GM12873 (cell line): ENCODE data around the gene TTLL1.

Experiments used
- TF ChIP-seq, protein P1 (sequence below): IDR thresholded peaks from 2 replicates; pipeline ENCODE4 v1.5.1; 2012; ENCODE audit warnings: low read depth, mild to moderate bottlenecking, moderate library complexity, low read length, control low read depth; ENCODE audit not compliant: insufficient read depth; ENCODE audit errors: missing control alignments

TTLL1 gene

DNA sequence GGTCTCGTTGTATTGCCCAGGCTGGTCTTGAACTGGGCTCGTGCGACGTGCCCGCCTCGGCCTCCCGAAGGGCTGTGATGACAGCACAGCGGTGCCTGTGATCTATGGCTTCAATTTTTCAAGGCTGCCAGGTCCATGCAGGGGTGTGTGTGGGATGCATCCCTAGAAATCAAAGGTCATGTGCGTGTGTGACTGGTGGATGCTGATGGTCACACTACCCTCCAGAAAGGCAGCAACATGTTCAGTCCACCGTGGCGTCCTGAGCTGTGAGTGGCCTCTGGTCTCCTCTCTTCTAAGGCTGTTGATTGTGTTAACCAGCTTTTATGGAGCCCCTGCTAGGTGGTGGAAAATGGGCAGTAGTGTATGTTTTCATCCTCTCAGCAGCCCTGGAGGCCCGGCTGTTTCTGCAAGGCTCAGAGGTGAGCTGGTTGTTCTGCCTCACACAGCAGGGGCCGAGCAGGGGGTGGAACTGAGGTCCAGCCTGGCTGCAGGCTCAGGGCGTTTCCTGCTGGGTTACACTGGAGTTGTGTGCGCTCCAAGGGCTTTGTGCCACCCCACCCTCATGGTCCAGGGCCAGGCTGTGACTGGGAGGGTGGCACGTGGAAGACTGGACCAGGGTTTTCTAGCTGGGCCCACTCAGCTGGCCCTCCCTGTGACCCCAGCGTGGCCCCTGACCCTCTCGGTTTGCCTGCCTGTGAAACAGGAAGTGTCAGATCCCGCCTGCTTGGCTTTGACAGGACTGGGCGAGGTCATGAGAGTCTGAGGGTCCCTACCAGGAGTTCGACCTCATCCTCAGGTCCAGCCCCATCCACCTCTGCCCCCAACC is 29.0 kb upstream of the TTLL1 start:
- TF ChIP-seq, protein P1, sequence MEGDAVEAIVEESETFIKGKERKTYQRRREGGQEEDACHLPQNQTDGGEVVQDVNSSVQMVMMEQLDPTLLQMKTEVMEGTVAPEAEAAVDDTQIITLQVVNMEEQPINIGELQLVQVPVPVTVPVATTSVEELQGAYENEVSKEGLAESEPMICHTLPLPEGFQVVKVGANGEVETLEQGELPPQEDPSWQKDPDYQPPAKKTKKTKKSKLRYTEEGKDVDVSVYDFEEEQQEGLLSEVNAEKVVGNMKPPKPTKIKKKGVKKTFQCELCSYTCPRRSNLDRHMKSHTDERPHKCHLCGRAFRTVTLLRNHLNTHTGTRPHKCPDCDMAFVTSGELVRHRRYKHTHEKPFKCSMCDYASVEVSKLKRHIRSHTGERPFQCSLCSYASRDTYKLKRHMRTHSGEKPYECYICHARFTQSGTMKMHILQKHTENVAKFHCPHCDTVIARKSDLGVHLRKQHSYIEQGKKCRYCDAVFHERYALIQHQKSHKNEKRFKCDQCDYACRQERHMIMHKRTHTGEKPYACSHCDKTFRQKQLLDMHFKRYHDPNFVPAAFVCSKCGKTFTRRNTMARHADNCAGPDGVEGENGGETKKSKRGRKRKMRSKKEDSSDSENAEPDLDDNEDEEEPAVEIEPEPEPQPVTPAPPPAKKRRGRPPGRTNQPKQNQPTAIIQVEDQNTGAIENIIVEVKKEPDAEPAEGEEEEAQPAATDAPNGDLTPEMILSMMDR, result no peak

DNA sequence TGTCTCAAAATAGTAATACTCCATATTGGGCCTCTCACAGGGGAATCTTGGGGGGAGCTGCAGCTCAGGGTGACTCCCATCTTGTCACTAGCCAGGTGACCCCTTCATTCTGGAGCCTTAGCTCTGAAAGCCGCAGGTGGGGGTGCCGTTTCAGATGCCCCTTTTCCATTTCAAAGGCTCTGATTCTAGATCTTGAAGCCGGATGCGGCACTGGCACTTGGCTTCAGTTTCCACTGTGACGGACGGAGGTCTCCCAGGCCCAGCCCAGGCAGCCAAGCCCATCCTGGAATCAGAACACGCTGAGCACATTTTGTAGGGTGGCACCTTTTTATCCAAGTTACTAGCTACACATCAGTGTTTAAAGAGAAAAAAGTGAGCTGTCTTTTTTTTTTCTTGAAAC is 27.7 kb upstream of the TTLL1 start:
- TF ChIP-seq, protein P1, result no peak

DNA sequence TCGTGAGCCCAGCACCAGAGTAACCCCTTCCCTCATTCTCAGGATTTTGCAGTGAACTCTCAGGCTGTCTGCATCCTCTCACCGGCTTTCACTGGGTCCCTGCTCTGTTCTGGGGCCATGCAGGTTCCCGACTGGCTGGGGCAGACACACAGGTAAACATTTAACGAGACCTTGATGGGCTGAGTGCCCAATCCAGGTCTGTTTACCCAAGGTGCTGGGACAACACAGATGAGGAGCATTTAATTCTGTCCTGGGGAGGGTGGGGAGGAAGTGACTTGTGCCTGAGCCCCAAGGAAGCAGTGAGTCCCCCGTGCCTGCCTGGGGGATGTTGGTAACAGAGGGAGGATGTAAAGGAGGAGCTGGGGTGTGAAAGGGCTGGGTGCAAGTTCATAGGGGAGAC is 25.8 kb upstream of the TTLL1 start:
- TF ChIP-seq, protein P1, result no peak

DNA sequence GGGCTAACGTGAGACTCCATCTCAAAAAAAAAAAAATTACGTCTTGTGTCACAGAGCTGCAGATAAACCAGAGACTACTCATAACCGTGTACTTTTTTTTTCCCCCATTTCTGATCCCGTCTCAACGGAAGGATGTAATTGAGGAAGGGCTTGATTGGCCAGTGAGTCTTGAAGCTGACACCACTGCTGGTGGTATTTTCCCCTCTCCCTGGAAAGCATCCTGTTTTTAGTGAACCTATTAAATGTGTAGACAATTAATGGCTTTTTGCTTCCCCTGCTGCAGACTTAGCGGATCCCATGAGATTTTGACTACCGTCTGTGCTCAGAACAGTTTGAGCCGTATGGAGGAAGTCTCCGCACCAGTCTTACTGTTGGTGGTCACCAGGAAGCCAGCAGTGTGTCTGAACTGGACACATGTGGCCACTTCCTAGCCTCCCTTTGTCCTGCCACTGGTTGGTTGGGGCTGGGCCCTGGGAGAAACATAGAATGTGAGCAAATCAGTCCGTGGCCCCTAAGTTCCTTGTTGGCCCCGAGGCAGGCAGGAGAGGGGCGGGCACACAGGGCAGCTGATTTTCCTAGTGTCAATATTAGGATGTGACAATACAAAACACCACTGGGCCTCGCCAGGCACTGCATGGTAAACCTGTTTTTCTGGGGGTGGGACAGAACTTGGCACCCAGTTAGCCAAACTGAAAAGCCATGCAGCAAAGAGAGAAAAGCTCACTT is 24.5 kb upstream of the TTLL1 start:
- TF ChIP-seq, protein P1, result no peak

DNA sequence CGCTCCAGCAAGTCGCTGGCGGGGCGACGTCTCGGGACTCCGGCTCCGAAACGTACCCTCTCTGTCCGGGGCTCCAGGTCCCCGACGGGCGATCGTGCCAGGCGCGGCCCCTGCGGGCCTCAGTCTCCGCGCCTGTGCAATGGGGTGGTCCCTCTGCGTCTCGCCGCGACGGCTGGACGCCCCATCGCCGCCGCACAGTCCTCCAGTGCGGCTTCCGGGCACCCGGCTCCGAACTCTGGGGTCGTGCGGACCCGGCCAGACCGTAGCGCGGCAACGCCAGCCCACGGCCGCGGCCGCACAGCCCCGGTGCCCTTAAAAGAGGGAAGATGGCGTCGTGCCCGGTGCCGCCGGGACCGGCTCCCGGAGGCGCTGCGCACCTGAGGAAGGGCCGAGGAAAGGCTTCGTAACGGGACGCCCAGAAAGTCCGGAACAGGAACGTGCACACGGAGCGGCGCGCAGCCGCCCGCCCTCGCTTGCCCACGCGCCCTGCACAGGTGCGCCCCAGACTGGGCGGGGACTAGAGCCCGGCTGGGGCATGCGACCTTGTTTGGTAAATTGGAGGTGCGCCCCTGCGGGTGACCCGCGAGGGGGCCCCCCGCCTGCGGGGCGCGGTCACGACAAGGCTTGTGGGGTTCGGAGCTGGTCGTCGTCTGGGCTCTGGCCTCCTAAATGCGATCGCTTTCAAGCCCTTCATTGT is 21.9 kb upstream of the TTLL1 start:
- TF ChIP-seq, protein P1, result peak; percentile 24

DNA sequence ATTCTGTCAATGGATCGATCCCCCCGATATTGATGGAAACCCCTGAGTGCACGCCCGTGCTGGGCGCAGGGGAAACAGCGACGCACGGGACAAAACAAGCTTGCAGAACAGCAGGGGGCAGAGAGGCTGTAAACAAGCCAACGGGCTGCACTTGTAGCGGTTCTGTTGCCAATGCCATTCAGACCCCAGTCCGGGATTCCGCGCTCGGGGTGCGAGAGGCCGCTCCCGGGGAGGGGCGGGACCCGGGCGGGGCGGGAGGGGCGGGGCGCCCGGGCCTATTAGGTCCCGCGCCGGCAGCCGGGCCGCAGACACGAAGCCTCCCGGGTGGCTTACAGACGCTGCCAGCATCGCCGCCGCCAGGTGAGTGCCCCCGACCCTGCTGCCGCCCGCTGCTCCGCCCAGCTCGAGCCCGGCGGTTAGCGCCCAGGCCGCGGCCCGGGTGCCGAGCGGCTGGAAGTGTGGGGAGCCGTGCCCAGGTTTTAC is 21.3 kb upstream of the TTLL1 start, which contains the start of gene BIK:
Gene BIK, plus strand, starts transcription at position 307 of the 483 bp plus-strand sequence. CDS start 13,273 bp downstream, outside the sequence.
- TF ChIP-seq, protein P1, result peak; percentile 53
